Stimulated activated CD4-positive, alpha-beta T cell treated with anti-CD3 and anti-CD28 coated beads, Interleukin-1b, Interleukin-23, amount 100 ng/mL, for 4 hours (primary cell): ENCODE data around the gene ELK3.

Experiments used
- DNase-seq, 2 donors: peaks; one replicate each; pipeline ENCODE4 v3.0.0-alpha.2; 2020; ENCODE audit warnings: low read depth in 2 of 2

Gene ELK3

DNA sequence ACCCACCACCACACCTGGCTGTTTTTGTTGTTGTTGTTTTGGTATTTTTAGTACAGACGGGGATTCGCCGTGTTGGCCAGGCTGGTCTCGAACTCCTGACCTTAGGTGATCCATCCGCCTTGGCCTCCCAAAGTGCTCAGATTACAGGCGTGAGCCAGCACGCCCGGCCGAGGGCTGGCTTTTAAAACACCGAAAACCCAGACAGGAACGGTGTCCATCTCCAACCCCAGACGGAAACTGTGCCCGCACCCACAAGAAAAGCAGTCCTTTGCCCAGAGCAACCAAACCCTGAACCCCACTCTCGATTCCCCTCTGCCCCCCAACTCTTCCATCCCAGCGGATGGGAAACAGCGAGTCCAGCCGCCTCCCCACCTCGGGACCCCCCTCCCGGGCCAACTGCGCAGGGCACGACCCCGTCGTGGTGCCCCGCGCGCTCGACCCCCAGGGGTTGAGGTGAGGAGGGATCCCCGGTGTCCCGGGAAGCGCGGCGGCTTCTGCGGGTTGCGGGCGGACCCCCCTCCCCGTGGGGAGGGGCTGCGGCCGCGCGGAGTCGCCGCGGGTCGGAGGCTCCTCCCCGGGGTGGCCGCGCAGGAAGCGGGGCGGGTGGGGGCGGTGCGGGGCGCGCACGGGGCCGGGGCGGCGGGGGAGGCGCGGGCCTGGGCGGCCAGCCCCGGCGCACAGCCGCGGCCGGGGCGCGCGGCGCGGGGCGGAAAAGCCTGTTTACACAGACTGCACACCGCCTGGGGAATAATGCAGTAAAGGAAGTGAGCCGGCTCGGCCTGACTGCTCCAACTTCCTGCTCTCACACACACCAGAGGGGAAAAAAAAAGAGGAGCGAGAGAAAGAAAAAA, at the start of gene ELK3:
Gene ELK3, plus strand, starts transcription at position 651 of the 851 bp plus-strand sequence.
- DNase-seq: peak; percentile 41 to 52

DNA sequence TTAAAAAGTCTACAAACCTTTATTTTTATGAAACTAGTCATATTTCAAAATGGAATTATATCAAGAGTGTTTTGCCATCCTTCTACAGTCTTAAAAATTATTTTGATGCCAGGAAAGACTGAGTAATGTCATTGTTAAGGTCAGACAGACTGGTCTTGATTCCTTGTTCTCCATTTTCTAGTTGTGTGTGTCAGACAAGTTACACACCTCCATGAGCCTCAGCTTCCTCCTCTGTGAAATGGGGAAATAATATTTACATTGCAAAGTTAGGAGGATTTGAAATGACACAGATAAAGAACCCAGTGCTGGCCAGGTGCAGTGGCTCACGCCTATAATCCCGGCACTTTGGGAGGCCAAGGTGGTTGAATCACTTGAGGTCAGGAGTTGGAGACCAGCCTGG, 47.4 kb upstream of the ELK3 start:
- no peak for DNase-seq

DNA sequence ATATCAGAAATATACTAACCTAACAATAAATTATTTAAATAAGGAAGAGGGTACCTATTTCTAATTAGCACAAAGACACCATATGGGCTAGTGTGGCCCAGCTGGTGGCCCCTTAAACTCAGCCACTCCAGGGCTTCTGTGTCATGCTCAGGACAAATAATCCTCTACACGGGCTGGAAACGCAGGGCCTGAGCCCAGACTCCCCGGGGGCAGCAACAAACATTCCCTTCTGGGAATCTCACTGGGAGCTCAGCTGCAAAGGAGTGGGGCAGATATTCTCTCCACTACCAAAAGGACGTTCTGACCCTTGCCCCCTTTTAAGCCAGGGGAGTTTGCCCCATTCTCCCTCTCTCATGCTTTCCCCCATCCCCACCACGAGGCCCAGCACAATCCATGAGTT, 43.7 kb upstream of the ELK3 start:
- no peak for DNase-seq

DNA sequence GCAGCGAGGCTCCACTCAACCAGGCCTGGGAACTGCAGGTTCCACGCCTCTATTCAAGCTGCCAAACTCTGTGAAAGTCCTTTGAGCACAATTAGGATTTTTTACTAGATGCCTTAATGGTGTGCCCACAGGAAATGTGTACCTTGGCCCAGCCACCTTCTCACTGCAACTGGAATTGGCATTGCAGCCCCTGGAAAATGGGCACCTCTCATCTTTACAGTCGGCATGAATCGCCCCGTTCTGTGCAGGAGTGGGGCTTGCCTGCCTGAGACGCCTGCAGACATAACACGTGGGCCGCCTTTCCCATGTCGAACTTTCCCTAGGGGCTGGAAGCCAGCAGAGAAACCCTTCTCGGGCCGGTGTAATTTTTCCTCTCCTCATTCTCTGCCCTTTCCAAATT, 42.0 kb upstream of the ELK3 start:
- no peak for DNase-seq

DNA sequence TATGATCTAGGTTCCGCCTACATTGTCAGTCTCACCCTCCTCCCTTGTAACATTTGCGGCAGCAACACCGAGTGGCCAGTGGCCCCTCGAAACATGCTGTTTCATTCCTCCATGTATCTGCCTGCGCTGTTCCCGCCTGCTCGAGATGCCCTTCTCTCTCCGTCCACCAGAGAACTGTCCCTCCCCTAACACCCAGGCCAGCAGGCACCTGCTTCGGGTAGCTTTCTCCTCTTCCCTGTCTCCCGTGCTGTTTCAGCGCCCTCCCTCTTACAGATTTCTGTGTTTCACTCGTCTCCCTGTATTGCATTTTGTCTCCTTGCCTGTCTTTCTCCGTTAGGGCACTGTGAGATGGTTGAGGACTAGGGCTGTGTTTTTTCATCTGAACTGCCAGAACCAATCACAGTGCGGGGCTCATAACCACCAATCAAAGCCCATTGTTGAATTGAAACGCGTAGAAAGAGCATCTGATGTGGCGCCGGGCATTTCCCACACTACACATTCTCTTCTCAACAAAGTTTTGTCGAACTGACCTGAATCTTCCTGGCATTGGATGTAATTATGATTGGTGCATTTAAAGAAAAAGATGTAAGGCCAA, 40.9 kb upstream of the ELK3 start:
- DNase-seq: no peak

DNA sequence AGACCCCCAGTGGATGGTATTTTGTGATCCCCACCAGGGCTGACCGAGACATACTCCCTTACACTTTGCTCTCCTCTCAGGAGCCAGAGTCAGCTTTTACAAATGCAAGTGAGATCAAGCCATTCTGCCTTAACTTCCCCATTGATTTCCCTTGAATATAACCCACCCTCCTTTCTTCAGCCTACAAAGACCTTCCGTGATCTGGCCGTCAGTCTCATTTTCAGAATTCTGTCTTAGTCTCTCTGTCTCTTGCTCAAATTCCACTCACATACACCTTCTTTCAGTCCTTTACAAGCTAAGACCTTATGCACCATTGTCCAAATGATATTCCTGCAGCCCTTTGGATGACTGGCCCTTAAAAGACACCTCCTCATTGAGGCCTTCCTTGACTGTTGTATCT, 39.0 kb upstream of the ELK3 start:
- DNase-seq: no peak

DNA sequence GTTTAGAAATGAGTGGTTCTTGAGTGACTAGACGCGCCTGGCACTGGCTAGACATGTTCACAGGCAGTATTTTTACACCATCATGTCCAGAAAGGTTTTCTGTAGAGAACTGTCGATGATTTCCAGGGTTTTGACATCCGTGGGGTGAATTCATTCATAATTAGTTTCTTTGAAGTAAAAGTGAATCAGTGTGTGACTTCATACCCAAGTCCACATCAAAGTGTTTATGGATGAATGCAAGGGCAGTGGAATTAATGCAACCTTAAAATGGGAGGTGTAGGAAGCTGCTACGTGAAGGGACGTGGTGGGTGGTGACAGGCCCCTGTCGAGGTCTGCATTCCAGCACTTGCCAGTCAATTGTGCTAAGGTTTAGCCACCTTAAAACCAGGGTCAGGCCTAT, 38.4 kb upstream of the ELK3 start:
- no peak for DNase-seq

DNA sequence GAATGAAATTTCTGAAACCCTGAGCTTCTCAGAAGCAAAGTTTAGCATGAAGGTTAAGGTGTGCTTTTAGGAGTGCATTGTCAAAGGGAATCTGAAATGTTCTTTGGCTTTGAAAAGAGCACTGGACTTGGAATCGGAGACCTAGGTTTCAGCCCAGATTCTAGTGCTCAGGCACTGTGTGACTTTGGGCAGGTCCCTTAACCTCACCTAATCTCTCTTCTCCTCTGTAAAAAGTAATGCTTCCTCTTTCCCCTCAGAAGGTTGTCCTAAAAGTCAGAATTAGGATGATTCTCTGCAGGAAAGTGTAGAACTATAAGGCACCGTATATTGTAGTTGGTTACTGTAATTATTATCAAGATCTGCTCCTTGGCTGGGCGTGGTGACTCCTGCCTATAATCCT, 38.0 kb upstream of the ELK3 start:
- no peak for DNase-seq

DNA sequence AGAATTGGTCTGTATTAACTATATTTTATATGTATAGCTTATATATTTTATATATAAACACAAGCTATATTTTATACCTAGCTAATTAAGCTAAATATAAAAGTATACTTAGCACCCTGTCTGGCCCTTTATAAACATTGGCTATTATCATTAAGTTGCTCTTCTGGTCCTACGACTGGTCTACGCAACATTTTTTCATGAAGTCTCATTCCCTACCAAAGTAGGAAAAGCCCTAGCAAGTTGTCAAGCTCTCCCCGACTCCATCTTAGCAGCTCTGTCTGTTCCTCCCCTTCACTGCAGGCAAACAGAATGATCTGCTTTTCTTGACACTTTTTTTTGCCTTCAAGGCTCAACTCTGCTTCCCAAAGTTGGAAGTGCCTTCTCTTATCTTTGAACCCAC, 36.7 kb upstream of the ELK3 start:
- DNase-seq: no peak

DNA sequence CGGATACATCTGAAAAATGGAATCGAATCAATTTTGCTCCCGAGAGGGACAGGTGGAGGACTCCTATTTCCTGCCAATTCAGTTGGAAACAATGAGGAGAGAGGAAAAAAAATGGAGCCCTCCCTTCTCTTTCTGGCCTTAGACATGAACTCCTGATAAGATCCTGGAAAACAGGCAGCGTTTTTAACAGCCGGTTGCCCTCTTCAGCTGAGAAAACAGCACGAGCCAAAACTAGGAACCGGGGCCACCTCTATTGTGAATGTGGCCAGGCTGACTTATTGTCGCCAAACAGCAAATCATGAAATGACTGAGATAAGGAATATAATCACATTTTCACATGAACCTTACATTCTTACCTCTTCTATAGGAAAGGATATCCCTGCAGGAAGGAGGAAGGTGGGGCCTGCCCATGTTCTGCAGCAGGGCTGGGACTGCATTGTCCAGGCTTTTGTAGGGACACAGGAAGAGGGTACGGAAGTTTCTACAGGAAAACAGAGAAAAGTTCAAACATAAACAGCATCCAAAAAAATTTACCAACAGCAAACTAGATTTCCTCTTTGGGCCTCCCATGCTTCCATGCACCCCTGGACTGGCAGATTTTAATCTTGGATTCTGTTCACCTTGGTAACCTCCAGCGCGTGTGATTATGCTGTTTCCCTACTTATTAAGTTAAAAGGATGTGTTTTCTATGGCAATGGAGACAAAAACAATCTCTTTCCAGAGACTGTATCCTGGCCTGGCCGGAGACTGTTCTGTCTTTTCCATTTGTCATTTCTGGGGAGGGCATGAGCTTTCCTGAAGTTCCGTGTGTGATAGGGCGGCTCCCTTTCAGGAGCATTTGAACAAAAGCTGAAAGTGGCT, 29.0 kb upstream of the ELK3 start:
- no peak for DNase-seq

DNA sequence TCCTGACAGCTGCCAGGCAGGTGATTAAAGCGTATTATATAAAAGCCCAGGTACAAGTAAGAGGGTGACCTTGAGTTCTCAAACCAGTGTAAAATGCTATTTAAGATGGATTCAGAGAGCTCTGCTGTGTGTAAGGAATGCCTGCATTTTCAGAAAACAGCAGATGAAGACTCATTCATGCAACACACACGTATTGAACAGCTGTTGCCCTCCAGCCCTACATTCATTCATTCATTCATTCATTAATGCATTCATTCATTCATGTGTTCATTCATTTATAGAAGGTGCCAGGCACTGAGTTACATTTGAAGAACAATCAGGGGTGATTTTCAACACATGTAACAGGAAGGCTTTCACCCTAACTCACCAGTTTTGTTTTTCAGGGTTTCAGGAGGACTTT, 27.4 kb upstream of the ELK3 start:
- DNase-seq: no peak

DNA sequence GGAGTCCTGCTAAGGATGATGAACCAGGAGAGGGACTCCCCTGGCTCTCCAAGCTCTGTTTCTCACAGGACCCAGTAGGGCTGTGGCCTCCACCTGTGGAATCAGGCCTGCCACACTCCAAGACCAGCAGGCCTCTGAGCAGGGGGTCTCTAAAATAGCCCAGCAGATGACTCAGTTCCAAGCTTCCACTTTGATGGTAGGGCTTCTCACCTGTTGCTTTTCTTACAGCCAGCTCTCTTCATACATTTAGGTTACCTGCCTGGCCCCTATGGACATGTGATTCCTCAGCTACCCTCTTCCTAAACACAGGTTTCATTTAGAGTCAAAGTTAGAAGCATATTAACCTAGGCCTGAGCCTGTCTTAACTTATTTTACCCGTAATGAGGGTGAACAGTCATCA, 26.7 kb upstream of the ELK3 start:
- no peak for DNase-seq

DNA sequence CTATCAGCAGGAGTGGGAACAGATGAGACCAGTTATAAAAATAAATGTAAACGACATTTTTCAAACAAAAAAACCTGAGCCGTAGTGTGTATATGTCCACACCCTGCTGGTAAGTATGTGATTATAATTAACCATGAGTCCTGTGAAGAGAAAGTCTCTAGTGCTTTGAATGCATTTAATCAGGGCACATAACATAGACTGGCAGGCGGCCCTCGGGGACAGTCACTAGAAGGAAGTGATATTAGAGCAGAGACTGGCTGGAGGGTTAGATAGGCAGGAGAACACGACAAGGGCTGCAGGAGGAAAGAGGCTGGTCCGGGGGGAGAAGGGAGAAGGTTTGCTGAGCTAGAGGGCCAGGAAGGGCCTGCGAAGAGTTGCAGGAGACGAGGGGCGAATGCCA, 23.8 kb upstream of the ELK3 start:
- no peak for DNase-seq

DNA sequence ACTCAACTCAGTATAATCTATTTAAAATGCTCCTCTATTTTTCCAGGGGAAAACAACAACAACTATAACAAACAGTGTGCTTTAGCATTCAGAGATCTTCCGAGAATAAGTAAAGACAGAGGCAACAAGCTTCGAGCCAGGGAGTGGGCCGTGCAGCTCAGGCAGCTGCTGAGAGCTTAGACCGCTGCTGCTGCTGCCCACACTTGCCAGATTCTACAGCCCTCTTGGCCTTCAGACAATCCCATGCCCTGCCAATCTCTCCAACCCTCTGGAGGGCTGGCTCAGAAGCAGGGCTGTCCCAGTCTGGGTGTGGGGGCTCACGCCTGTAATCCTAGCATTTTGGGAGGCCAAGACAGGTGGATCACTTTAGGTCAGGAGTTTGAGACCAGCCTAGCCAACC, 23.4 kb upstream of the ELK3 start:
- no peak for DNase-seq

DNA sequence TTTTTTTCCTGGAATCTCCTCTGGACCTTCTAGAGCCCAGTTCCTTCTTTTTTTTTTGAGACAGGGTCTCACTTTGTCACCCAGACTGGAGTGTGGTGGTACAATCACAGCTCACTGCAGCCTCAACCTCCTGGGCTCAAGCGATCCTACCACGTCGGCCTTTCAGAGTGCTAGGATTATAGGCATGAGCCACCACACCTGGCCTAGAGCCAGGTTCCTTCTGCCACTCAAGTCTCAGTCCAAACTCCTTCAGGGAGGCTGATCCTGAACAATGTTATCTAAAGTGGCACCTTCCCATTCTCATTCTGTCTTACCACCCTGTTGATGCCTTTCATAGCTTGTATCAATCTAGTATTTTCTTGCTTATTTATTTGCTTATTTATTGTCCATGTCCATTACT, 22.3 kb upstream of the ELK3 start:
- no peak for DNase-seq

DNA sequence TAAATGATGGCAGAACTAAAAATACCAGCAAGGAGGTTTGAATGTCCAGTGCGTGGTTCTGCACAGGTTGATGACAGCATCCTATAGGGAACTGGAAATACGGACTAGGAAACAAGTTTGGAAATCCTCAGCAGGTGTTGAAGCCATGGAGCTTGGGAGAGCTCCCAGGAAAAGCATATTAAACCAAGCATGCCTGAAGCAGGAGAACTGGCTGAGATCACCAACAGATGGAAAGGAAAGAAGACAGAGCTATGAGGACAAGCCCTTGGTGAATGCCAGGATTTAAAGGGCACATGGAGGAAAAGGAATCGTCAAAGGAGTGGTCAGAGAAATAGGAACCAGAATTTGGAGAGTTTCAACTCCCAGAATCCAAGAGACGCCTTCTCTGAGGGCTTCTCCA, 21.2 kb upstream of the ELK3 start:
- no peak for DNase-seq

DNA sequence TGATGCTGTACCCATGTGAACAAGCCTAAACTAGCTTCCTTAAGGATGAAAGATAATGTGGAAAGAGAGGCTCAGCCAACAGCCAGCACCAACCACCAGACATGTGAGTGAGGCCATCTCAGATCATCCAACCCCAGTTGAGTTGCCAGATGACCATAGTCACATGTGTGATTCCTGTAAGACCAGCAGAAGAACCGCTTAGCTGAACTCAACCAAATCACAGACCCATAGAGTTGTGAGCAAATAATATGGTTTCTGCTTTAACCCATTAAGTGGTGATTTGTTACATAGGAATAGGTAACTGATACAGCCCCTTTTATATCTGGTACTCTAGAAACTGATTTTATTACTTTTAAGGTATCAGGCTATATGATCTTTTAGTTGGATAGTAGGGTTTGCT, 17.6 kb upstream of the ELK3 start:
- DNase-seq: no peak

DNA sequence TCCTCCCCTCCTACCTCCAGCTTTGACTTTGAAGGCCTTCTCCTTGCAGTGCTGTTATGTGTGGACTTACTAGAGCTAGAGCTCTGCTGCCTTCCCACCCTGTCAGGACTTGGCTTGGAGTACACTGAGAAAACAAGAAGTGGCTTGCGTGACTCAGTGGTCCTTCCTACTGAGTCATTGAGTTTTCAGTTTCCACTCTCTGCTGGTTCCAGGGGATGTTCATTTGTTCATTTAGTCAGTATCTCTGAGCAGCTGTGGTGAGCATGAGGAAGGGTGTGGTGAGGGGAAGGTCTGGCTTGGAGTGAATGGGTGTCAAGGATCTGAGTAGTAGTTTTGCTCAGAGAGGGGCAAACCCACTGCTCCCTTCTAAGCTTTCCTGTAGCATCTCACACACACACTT, 17.2 kb upstream of the ELK3 start:
- DNase-seq: peak; percentile 26 to 46

DNA sequence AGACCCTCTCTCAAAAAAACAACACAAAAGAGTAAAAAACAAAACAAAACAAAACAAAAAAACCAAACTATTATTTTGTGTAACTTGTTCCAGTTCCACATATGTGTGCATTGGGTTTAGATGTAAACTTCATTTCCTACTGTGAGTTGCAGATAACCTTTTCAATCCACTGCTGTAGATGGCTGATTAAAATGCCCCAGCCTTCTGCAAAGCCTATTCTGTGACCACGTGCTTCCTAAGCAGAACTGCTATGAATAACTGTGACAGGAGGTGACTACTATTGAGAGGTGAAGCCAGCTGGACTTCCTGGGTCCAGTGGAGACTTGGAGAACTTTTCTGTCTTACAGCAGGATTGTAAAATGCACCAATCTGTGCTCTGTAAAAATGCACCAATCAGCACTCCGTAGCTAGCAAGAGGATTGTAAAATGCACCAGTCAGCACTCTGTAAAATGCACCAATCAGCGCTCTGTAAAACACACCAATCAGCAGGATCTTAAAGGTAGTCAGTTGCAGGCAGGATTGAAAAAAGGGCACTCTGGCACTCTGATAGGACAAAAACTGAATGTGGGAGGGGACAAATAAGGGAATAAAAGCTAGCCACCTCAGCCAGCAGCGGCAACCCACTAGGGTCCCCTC, 10.3 kb upstream of the ELK3 start:
- no peak for DNase-seq

DNA sequence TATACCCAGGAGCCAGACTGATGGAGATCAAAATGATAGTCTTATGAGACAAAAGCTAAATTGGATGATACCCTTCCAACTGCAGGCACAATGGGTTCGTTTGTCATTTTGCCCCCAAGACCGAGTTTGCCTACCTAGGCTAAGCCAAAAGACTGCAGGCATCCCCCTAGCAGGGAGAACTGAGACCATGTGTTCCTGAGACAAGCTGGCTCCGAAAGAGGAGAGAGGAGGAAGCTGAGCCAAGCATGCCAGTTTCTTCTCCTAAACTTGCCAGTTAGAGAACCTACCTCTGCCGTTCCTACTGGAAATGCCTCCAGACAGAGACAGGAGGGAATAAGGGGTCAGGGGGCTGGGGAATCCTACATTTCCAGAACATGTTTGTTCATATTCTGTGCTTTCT, 8.3 kb upstream of the ELK3 start:
- DNase-seq: no peak

DNA sequence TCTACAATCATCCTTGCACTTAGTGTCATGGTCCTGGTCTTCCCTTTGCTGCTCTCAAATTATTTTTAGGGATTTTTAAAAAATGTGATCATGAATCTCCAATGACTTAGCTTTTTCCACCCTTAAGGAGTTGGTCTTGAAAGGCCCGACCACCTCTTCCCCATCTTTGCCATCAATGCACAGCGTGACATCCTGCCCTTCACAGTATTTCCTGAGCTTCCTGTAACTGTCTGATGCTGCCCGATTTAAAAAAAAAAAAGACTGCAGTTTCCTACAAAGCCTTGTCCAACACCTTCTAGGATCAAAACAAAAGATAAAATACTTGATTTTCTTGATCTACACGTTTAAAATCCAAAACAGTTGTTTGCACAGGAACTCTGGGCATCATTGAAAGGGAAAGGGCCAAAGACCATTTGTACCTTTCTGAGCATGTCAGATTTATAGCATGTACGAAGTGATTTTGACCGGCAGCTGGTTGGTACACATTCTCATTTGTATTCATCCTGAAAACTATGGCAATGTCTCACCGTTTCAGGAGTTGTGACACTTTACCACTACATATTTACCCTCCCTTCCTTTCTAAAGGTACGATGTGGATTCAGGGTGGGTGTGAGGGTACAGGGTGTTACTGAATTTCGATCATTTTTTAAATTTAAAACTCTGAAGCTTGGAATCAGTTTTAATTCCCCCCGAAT, 7.4 kb upstream of the ELK3 start:
- no peak for DNase-seq

DNA sequence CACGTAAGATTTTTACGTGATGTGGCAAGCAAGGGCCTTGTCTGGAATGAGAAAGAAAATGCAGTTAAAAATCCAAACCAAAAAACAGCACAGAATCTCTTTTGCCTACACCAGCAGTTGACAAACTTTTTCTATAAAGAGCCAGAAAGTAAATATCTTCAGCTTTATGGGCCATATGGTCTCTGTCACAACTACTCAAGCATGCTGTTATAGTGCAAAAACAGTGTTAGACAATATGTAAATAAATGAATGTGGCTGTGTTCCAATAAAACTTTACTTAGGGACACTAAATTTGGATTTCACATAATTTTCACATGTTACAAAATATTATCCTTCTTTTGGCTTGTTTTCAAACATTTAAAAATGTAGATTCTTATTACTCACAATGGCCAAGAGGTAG, 6.2 kb upstream of the ELK3 start:
- no peak for DNase-seq
